ENCODE measurements around the gene YAF2.

GRCh38 chr12:42161529-42161928 lies 76.5 kb downstream of the YAF2 start:
- no peak for TF ChIP-seq EZH2 (IDR thresholded peaks at IDR 0.05; ENCODE audit: borderline replicate concordance)
- TF ChIP-seq CTCF (IDR thresholded peaks at IDR 0.05; ENCODE audit: poor library complexity), result no peak
